Caco-2 (cell line): ENCODE results near the gene FARP1. TPM values are rescaled to one million over a fixed set of nuclear protein-coding genes. Genes with fewer than 3 reads are reported as not detected.

Experiments
- BruUV-seq: library from RNA; stranded (reverse); fragments of 400-500 nt; replicated peaks from 2 replicates; lab custom pipeline; 2021; lab: Mats Ljungman, UMichigan
- CTCF ChIA-PET: fragments of 300-600 bp; sonication (Branson Sonifier 250); formaldehyde crosslinking; loops from one replicate; lab custom pipeline; 2022; ENCODE audit warnings: antibody characterized with exemption; lab: Charles Lee
- POLR2A ChIA-PET: fragments of 300-600 bp; sonication (Branson Sonifier 250); formaldehyde crosslinking; loops from one replicate; lab custom pipeline; 2022; ENCODE audit warnings: antibody characterized with exemption; lab: Charles Lee
- DNase-seq, 2 experiments: peaks; one replicate each; pipeline versions ENCODE4 v3.0.0 to v3.0.0-alpha.2; 2020 to 2022
- H3K27me3 ChIP-seq: replicated peaks from 2 replicates; pipeline ENCODE4 v1.6.0; 2011; ENCODE audit warnings: low read length; ENCODE audit not compliant: control insufficient read depth, insufficient read depth
- H3K36me3 ChIP-seq: 2 replicates; pipeline ENCODE4 v1.5.1; 2011; ENCODE audit warnings: low read length; ENCODE audit not compliant: control insufficient read depth, insufficient read depth
- H3K4me1 ChIP-seq: fragments of 250-450 bp; sonication (Bioruptor Pico); 2 replicates; pipeline ENCODE4 v1.5.1; 2020; ENCODE audit warnings: mild to moderate bottlenecking
- H3K4me3 ChIP-seq: 2 replicates; pipeline ENCODE4 v1.5.1; 2011; ENCODE audit warnings: low read depth, mild to moderate bottlenecking, control low read depth, low read length
- H3K9me3 ChIP-seq: fragments of 250-450 bp; sonication (Bioruptor Pico); 2 replicates; pipeline ENCODE4 v1.5.1; 2020; ENCODE audit warnings: mild to moderate bottlenecking, moderate library complexity
- H3K27ac Mint-ChIP-seq: one replicate; pipeline ENCODE4 v1.8.0; 2022; ENCODE audit warnings: mixed read lengths; ENCODE audit not compliant: unreplicated experiment
- H3K27me3 Mint-ChIP-seq: one replicate; pipeline ENCODE4 v1.8.0; 2022; ENCODE audit warnings: mixed read lengths; ENCODE audit not compliant: insufficient read depth, unreplicated experiment
- H3K36me3 Mint-ChIP-seq: one replicate; pipeline ENCODE4 v1.8.0; 2022; ENCODE audit warnings: mild to moderate bottlenecking, mixed read lengths; ENCODE audit not compliant: insufficient read depth, unreplicated experiment
- H3K4me1 Mint-ChIP-seq: one replicate; pipeline ENCODE4 v1.8.0; 2022; ENCODE audit warnings: low read depth, mixed read lengths; ENCODE audit not compliant: unreplicated experiment
- H3K4me3 Mint-ChIP-seq: one replicate; pipeline ENCODE4 v1.8.0; 2022; ENCODE audit warnings: mild to moderate bottlenecking, moderate library complexity, mixed read lengths; ENCODE audit not compliant: unreplicated experiment
- H3K9me3 Mint-ChIP-seq: one replicate; pipeline ENCODE4 v1.8.0; 2022; ENCODE audit warnings: mixed read lengths; ENCODE audit not compliant: unreplicated experiment
- CTCF ChIP-seq, 2 experiments: fragments of 200-600 bp in 1 of 2; IDR thresholded peaks; 1 replicate in 1 of 2; 2 replicates in 1 of 2; pipeline versions ENCODE4 v1.5.1 to v1.8.0; 2011 to 2022; ENCODE audit warnings: antibody characterized with exemption in 1 of 2, control low read depth in 1 of 2, inconsistent platforms in 1 of 2, low read depth in 1 of 2, low read length in 1 of 2, mild to moderate bottlenecking in 1 of 2, moderate library complexity in 1 of 2; ENCODE audit not compliant: insufficient read depth in 1 of 2, severe bottlenecking in 1 of 2, unreplicated experiment in 1 of 2
- intact Hi-C: fragments of 100-400 bp; cut with micrococcal nuclease; formaldehyde crosslinking; loops from one replicate; pipeline ENCODE4 v1.10.0; 2022; ENCODE audit not compliant: unreplicated experiment
- total RNA-seq: library from RNA; stranded (reverse); gene quantifications from 2 replicates; pipeline ENCODE4 v1.2.3, GENCODE V29; 2022

Gene FARP1
- total RNA-seq, 1 experiment from 2014 or later, result 189 TPM

GRCh38 chr13:98262292-98262691, 119.4 kb downstream of the FARP1 start:
- Mint-ChIP-seq H3K4me3 (no peak overlapping the region), H3K4me1 (peaks cover 62% of the 10 kb centered on the region), H3K27ac (peak overlapping the region; percentile 86), H3K27me3 (no peaks in the 10 kb centered on the region), H3K36me3 (peaks cover 13% of the 10 kb centered on the region), H3K9me3 (no peaks in the 10 kb centered on the region)
- Histone ChIP-seq H3K9me3 (no peaks in the 10 kb centered on the region), H3K36me3 (no peaks in the 10 kb centered on the region), H3K27me3 (no peaks in the 10 kb centered on the region), H3K4me3 (no peak overlapping the region), H3K4me1 (peaks cover 61% of the 10 kb centered on the region)
- BruUV-seq, result no TSS peak
- no peak for DNase-seq
- POLR2A ChIA-PET, result interaction anchor here (0.6 kb wide), 1 partner anchor 13 kb away, joined by 3 read pairs; no protein-coding TSS in a partner anchor
- intact Hi-C loops, result loop anchor here (10.0 kb wide), 1 partner anchor 87 kb away; the partner anchor contains the start of gene RNF113B
- no peak for TF ChIP-seq CTCF (IDR thresholded peaks at IDR 0.05; ENCODE audit: insufficient read depth in 1 of 2, low read depth in 1 of 2, low read length in 1 of 2, severe bottlenecking in 1 of 2, unreplicated experiment in 1 of 2)
- CTCF ChIA-PET, result no interaction called here

- BruUV-seq, result no TSS peak
- no peak for TF ChIP-seq CTCF (IDR thresholded peaks at IDR 0.05; ENCODE audit: insufficient read depth in 1 of 2, low read depth in 1 of 2, low read length in 1 of 2, severe bottlenecking in 1 of 2, unreplicated experiment in 1 of 2)
- H3K36me3 Mint-ChIP-seq, result peaks cover 28% of the 10 kb centered on the region
- H3K4me1 Mint-ChIP-seq, result peaks cover 72% of the 10 kb centered on the region
- Histone ChIP-seq H3K36me3 (no peaks in the 10 kb centered on the region), H3K4me1 (peaks cover 74% of the 10 kb centered on the region), H3K4me3 (no peak overlapping the region), H3K27me3 (no peaks in the 10 kb centered on the region), H3K9me3 (no peaks in the 10 kb centered on the region)
- ChIA-PET CTCF (no interaction called here), POLR2A (no interaction called here)
- DNase-seq, result no peak
- intact Hi-C loops, result loop anchor here (10.0 kb wide), 1 partner anchor 89 kb away; the partner anchor contains the start of gene RNF113B
- no peak overlapping the region for H3K4me3 Mint-ChIP-seq
- H3K27me3 Mint-ChIP-seq, result no peaks in the 10 kb centered on the region
- peak overlapping the region; percentile 55 for H3K27ac Mint-ChIP-seq
- no peaks in the 10 kb centered on the region for H3K9me3 Mint-ChIP-seq
Observed at GRCh38 chr13:98263841-98264240, 120.9 kb downstream of the FARP1 start.

- H3K9me3 ChIP-seq, result no peaks in the 10 kb centered on the region
- H3K4me1 ChIP-seq, result peaks cover 79% of the 10 kb centered on the region
- no peak for TF ChIP-seq CTCF (IDR thresholded peaks at IDR 0.05; ENCODE audit: insufficient read depth in 1 of 2, low read depth in 1 of 2, low read length in 1 of 2, severe bottlenecking in 1 of 2, unreplicated experiment in 1 of 2)
- BruUV-seq, result no TSS peak
- intact Hi-C loops, result loop anchor here (10.0 kb wide), 1 partner anchor 90 kb away; the partner anchor contains the start of gene RNF113B
- Mint-ChIP-seq H3K4me1 (peaks cover 77% of the 10 kb centered on the region), H3K36me3 (peaks cover 38% of the 10 kb centered on the region), H3K4me3 (no peak overlapping the region), H3K27me3 (no peaks in the 10 kb centered on the region), H3K27ac (no peak overlapping the region), H3K9me3 (no peaks in the 10 kb centered on the region)
- ChIA-PET CTCF (no interaction called here), POLR2A (no interaction called here)
- no peak for DNase-seq
- H3K4me3 ChIP-seq, result no peak overlapping the region
- H3K36me3 ChIP-seq, result no peaks in the 10 kb centered on the region
- no peaks in the 10 kb centered on the region for H3K27me3 ChIP-seq
Observed at GRCh38 chr13:98264877-98265276, 122.0 kb downstream of the FARP1 start.
